SK-N-SH treated with all-trans-retinoic acid at 6 μM for 48 hours (cell line): ENCODE data around the gene TP53.
A peak's percentile ranks its signal among the peaks of the same experiment; 100 is the strongest.
"Not testable (repeated sequence)": the region's sequence is repeated elsewhere in the genome, so short reads cannot be mapped to it uniquely, and the experiment has no call there.

Experiments
- ATAC-seq: fragments of 200-7000 bp; cut with Tn5 transposase; 3 replicates; pipeline ENCODE4 v1.9.1; 2020; ENCODE audit warnings: mild to moderate bottlenecking, moderate library complexity
- ARNTL ChIP-seq: fragments of 450-650 bp; formaldehyde crosslinking; IDR thresholded peaks from 2 replicates; pipeline ENCODE4 v1.5.0; 2020; ENCODE audit warnings: low read depth, mild to moderate bottlenecking, moderate library complexity, borderline replicate concordance
- CSDC2 ChIP-seq: fragments of 250-450 bp; sonication (Bioruptor Pico); IDR thresholded peaks from 2 replicates; pipeline ENCODE4 v1.5.0; 2020; ENCODE audit warnings: mild to moderate bottlenecking, moderate library complexity
- CSRNP3 ChIP-seq: fragments of 250-450 bp; sonication (Bioruptor Pico); IDR thresholded peaks from 2 replicates; pipeline ENCODE4 v1.5.1; 2021; ENCODE audit warnings: mild to moderate bottlenecking, moderate library complexity
- GLIS3 ChIP-seq: fragments of 250-450 bp; sonication (Bioruptor Pico); IDR thresholded peaks from 2 replicates; pipeline ENCODE4 v1.5.0; 2020; ENCODE audit warnings: mild to moderate bottlenecking, moderate library complexity
- ISL1 ChIP-seq: fragments of 250-450 bp; sonication (Bioruptor Pico); IDR thresholded peaks from 2 replicates; pipeline ENCODE4 v2.1.2; 2022; ENCODE audit warnings: mild to moderate bottlenecking, moderate library complexity
- RARB ChIP-seq: fragments of 250-450 bp; sonication (Bioruptor Pico); IDR thresholded peaks from 2 replicates; pipeline ENCODE4 v1.8.0; 2021; ENCODE audit warnings: mild to moderate bottlenecking, moderate library complexity
- SNAI2 ChIP-seq: fragments of 250-450 bp; sonication (Bioruptor Pico); IDR thresholded peaks from 2 replicates; pipeline ENCODE4 v1.5.0; 2020; ENCODE audit warnings: mild to moderate bottlenecking, moderate library complexity
- TOX ChIP-seq: fragments of 250-450 bp; sonication (Bioruptor Pico); IDR thresholded peaks from 2 replicates; pipeline ENCODE4 v1.8.0; 2021; ENCODE audit warnings: mild to moderate bottlenecking, moderate library complexity, borderline replicate concordance
- ZC3H10 ChIP-seq: fragments of 250-450 bp; sonication (Bioruptor Pico); IDR thresholded peaks from 2 replicates; pipeline ENCODE4 v1.5.1; 2021; ENCODE audit warnings: mild to moderate bottlenecking, moderate library complexity
- ZFP30 ChIP-seq: fragments of 450-650 bp; formaldehyde crosslinking; IDR thresholded peaks from 2 replicates; pipeline ENCODE4 v1.5.0; 2022; ENCODE audit warnings: mild to moderate bottlenecking, moderate library complexity
- ZNF565 ChIP-seq: fragments of 450-650 bp; formaldehyde crosslinking; conservative IDR thresholded peaks from 2 replicates; pipeline ENCODE4 v1.5.0; 2020; ENCODE audit warnings: low read depth, mild to moderate bottlenecking, moderate library complexity
- ZNF70 ChIP-seq: fragments of 450-650 bp; formaldehyde crosslinking; IDR thresholded peaks from 2 replicates; pipeline ENCODE4 v1.5.0; 2020; ENCODE audit warnings: mild to moderate bottlenecking, moderate library complexity
- TF ChIP-seq, protein P1 (sequence below): fragments of 250-450 bp; sonication (Bioruptor Pico); IDR thresholded peaks from 2 replicates; pipeline ENCODE4 v1.8.0; 2020; ENCODE audit warnings: mild to moderate bottlenecking, moderate library complexity, borderline replicate concordance
- TF ChIP-seq, protein P2 (sequence below): fragments of 250-450 bp; sonication (Bioruptor Pico); IDR thresholded peaks from 2 replicates; pipeline ENCODE4 v1.8.0; 2021; ENCODE audit warnings: low read depth, mild to moderate bottlenecking, moderate library complexity, borderline replicate concordance
- TF ChIP-seq, protein P3 (sequence below): fragments of 250-450 bp; sonication (Bioruptor Pico); IDR thresholded peaks from 2 replicates; pipeline ENCODE4 v1.5.1; 2020; ENCODE audit warnings: low read depth, mild to moderate bottlenecking, moderate library complexity

TP53 gene

DNA sequence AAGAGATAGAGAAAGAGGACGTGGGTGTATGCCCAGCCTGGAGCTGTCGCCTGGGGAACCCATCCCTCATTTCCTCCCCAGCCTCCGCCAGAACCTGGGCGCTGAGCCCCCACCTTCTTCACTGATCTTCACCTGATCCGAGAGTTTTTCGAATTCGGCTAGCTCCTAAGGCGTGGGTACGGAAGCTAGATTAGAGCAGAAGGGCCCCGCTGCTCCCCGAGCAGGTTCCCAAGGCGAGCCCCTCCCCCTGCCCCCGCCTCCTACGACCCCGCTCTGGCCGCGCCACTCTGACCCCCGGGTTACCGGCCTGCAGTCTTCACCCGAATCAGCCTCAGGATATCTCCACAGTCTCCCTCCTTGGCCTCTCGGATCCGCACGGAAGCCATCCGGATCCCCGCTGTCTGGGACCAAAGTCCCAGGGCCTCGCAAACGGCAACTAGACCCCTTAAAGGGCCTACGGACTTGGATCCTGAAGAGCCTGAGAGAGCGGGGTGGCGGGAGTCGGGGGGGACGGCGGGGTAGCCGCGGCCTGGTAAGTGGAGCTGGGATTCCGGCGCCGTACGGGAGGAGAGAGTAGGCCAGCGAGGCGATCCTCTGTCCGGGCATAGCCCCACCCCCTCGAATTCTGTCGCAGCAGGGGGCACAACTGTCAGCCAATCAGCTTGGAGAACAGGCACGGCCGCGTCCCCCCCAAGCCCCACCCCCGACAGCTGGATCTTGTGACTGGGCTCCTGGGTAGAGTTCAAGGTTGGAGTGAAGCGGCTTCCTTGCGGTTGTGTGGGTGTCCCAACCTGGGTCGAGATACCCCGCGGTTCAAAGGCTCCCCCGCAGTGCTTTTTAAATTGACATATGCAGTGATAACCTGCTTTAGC lies 59.8 kb downstream of the TP53 start, which contains the start of gene SAT2:
Gene SAT2 (minus strand): TSS at position 572 of the 872 bp plus-strand sequence. CDS start 186 bp downstream, at position 386.
- peak; percentile 97 for ATAC-seq
- TF ChIP-seq, protein P1, sequence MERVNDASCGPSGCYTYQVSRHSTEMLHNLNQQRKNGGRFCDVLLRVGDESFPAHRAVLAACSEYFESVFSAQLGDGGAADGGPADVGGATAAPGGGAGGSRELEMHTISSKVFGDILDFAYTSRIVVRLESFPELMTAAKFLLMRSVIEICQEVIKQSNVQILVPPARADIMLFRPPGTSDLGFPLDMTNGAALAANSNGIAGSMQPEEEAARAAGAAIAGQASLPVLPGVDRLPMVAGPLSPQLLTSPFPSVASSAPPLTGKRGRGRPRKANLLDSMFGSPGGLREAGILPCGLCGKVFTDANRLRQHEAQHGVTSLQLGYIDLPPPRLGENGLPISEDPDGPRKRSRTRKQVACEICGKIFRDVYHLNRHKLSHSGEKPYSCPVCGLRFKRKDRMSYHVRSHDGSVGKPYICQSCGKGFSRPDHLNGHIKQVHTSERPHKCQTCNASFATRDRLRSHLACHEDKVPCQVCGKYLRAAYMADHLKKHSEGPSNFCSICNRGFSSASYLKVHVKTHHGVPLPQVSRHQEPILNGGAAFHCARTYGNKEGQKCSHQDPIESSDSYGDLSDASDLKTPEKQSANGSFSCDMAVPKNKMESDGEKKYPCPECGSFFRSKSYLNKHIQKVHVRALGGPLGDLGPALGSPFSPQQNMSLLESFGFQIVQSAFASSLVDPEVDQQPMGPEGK (CRISPR knock-in tag), result peak; percentile 50; the same call in 1 of the 2 replicates
- TF ChIP-seq CSDC2 (CRISPR knock-in tag), result no peak
- TF ChIP-seq, protein P2, sequence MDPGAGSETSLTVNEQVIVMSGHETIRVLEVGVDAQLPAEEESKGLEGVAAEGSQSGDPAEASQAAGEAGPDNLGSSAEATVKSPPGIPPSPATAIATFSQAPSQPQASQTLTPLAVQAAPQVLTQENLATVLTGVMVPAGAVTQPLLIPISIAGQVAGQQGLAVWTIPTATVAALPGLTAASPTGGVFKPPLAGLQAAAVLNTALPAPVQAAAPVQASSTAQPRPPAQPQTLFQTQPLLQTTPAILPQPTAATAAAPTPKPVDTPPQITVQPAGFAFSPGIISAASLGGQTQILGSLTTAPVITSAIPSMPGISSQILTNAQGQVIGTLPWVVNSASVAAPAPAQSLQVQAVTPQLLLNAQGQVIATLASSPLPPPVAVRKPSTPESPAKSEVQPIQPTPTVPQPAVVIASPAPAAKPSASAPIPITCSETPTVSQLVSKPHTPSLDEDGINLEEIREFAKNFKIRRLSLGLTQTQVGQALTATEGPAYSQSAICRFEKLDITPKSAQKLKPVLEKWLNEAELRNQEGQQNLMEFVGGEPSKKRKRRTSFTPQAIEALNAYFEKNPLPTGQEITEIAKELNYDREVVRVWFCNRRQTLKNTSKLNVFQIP (CRISPR knock-in tag), result no peak

DNA sequence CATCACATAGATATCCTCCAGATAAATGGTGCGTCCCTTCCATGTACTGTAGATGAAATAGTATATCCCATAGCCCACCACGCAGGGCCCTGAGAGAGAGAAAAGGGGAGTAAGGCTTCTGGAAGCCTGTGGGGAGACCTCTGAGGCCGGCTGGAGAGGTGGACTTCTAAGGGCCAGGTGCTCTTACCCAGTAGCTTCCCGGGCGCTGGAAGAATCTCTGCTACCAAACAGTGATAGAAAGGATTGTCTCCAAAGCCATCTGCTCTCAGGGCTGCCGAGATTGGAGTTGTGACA lies 60.4 kb downstream of the TP53 start:
- TF ChIP-seq ZFP30 (CRISPR knock-in tag) (no peak), ARNTL (CRISPR knock-in tag) (no peak)
- TF ChIP-seq, all 23 proteins: peak for 0
- peak; percentile 55 for ATAC-seq

- ATAC-seq, result no peak
- TF ChIP-seq ZNF70 (CRISPR knock-in tag), result no peak
- TF ChIP-seq, protein P2 (CRISPR knock-in tag), result no peak
Observed at GRCh38 chr17:7626307-7626706, 61.0 kb downstream of the TP53 start.

GRCh38 chr17:7625749-7626148 lies 61.5 kb downstream of the TP53 start:
- ATAC-seq, result not testable (repeated sequence)

GRCh38 chr17:7623661-7624060 lies 63.6 kb downstream of the TP53 start:
- no peak for ATAC-seq
- no peak for TF ChIP-seq GLIS3 (CRISPR knock-in tag)
- TF ChIP-seq SNAI2 (CRISPR knock-in tag), result no peak
- no peak for TF ChIP-seq ZFP30 (CRISPR knock-in tag)
- no peak for TF ChIP-seq ZNF70 (CRISPR knock-in tag)
- TF ChIP-seq, protein P3, sequence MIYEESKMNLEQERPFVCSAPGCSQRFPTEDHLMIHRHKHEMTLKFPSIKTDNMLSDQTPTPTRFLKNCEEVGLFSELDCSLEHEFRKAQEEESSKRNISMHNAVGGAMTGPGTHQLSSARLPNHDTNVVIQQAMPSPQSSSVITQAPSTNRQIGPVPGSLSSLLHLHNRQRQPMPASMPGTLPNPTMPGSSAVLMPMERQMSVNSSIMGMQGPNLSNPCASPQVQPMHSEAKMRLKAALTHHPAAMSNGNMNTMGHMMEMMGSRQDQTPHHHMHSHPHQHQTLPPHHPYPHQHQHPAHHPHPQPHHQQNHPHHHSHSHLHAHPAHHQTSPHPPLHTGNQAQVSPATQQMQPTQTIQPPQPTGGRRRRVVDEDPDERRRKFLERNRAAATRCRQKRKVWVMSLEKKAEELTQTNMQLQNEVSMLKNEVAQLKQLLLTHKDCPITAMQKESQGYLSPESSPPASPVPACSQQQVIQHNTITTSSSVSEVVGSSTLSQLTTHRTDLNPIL (CRISPR knock-in tag), result no peak
- no peak for TF ChIP-seq ARNTL (CRISPR knock-in tag)
- TF ChIP-seq CSRNP3 (CRISPR knock-in tag), result no peak
- TF ChIP-seq RARB (CRISPR knock-in tag), result no peak
- no peak for TF ChIP-seq ZNF565 (CRISPR knock-in tag)
- TF ChIP-seq ZC3H10, result no peak
- no peak for TF ChIP-seq ISL1 (CRISPR knock-in tag)
- TF ChIP-seq, protein P1 (CRISPR knock-in tag), result no peak
- TF ChIP-seq TOX (CRISPR knock-in tag), result no peak
